ENCODE measurements around the gene WDFY4.

- TF ChIP-seq SP1 (IDR thresholded peaks at IDR 0.05) (no peak), FOXM1 (IDR thresholded peaks at IDR 0.05; ENCODE audit: borderline replicate concordance) (no peak), PKNOX1 (IDR thresholded peaks at IDR 0.05) (no peak), SUZ12 (IDR thresholded peaks at IDR 0.05) (no peak), TARDBP (IDR thresholded peaks at IDR 0.05) (no peak), BHLHE40 (IDR thresholded peaks at IDR 0.05; ENCODE audit: borderline replicate concordance) (no peak), FOXA1 (IDR thresholded peaks at IDR 0.05) (no peak), LEF1 (IDR thresholded peaks at IDR 0.05; ENCODE audit: borderline replicate concordance) (no peak), ELF4 (IDR thresholded peaks at IDR 0.05) (no peak), ARNT (IDR thresholded peaks at IDR 0.05) (no peak), L3MBTL2 (conservative IDR thresholded peaks at IDR 0.05) (no peak), ZNF384 (IDR thresholded peaks at IDR 0.05) (no peak)
Observed at GRCh38 chr10:48802611-48803071, 118.0 kb downstream of the WDFY4 start.

Data from HEK293T (cell line).